Vagina (tissue), 2 donors: Measurements from ENCODE around the gene APOL4.

ENCODE experiments used
- CTCF ChIP-seq, 3 experiments: fragments of 450-650 bp in 2 of 3; fragments of 200-600 bp in 1 of 3; sonication (generic) in 1 of 3; IDR thresholded peaks; one replicate each; pipeline ENCODE4 v1.5.1; 2017 to 2019; ENCODE audit warnings: antibody characterized with exemption in 3 of 3, mild to moderate bottlenecking in 2 of 3, moderate library complexity in 2 of 3
- POLR2AphosphoS5 ChIP-seq, 2 donors: sonication (generic); formaldehyde crosslinking; IDR thresholded peaks; one replicate each; pipeline ENCODE4 v1.9.0; 2017; ENCODE audit warnings: antibody characterized with exemption in 2 of 2, mild to moderate bottlenecking in 2 of 2, low read depth in 1 of 2; ENCODE audit not compliant: insufficient read depth in 1 of 2

- no peak for TF ChIP-seq CTCF (IDR thresholded peaks at IDR 0.05)
- TF ChIP-seq POLR2AphosphoS5 (IDR thresholded peaks at IDR 0.05; ENCODE audit: insufficient read depth in 1 of 2, low read depth in 1 of 2): no peak
Measured at GRCh38 chr22:36165141-36165540, 36.5 kb downstream of the APOL4 start.
